ENCODE measurements around the gene CWF19L2.
"Not testable (repeated sequence)": the region's sequence is repeated elsewhere in the genome, so short reads cannot be mapped to it uniquely, and the experiment has no call there.

Gene CWF19L2

GRCh38 chr11:107457558-107458271, at the start of gene CWF19L2:
TSS of gene CWF19L2 (minus strand) at chr11:107457825. CDS start at chr11:107457816, 9 bp downstream.
- peak; percentile 97 for DNase-seq

DNA sequence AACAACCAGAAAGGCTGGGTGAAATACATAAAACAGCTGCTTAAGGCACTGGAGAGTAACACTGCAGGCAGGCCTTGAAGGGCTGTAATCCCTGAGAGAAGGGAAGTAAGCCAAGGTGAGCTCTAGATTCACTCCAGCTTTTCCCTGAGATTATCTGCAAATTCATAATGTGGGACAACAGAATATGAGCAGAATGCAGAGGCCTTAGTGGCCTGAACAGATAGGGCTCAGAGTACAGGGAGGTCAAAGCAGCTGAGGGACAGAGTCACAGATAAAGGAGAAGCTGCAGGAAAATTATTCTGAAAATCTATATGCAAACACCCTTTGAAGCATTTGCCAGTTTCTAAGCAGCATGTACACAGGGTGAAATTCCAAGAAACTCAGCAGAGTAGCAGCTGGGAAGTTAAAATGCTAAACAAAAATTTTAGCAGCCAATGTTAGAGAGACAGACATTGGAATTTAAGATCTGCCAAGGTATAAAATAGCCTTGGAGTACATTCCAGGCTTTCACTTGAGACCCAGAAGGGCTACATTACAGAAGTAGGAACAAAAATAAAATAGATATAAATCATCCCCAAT, 48.1 kb upstream of the CWF19L2 start:
- DNase-seq, result no peak

DNA sequence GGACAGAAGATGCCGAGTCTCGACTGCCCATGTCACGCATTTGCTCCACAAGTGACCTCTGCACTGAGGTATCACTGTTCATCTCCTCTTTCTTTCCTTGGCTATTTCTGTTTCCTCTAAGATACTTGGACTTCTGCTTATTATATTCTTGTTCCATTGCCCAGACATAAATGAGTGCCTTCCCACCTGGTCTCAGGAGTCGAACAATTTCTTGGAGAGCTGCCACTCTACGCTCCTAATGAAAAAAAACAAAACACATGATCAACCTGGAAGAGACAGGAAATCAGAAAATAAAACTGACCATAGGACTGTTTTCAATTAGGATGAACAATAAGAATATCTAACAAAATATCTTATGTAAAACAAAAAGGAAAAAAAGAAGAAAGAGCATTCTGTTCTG, 47.4 kb upstream of the CWF19L2 start:
- no peak for DNase-seq

- DNase-seq, result no peak
Observed at GRCh38 chr11:107501713-107502112, 44.1 kb upstream of the CWF19L2 start.

- DNase-seq, result not testable (repeated sequence)
Observed at GRCh38 chr11:107497371-107497770, 39.7 kb upstream of the CWF19L2 start.

DNA sequence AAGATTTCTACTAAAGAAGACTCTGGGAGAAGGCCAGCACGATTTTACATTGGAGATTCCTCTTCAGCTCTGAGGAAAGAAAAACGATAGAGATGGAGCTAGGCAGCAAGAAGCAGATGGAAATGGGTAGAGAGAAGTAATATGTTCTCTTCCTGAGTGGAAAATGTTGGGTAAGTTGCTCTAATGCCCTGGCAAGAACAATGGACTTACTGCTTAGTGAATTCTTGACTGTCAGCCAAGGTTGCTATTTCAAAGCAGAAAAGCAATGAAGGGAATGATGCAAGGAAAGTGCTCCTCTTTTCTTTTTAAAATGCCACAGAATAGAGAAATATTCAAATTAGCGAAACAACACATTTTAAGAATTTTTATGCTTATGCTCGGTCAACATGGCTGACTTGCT, 38.4 kb upstream of the CWF19L2 start:
- no peak for DNase-seq

DNA sequence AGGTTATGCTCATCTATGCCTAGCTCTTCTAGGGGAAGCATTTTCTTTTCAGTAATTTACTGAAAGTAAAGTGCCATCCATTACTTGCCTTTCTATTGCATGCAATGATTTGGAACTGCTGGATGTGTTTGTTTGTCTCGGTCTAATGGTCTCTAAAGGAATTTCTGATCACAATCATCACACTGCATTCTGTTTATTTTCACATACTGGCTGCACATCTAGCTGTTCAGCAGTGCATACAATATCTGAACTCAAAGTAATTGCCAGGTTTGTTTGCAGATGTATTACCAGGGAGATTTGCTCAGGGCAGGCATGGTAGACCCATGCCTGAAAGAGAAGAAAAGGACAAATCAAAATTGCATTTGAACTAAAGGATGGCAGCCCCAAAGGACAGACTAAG, 36.4 kb upstream of the CWF19L2 start:
- DNase-seq, result no peak

GRCh38 chr11:107493117-107493516, 35.5 kb upstream of the CWF19L2 start:
- DNase-seq, result no peak

- DNase-seq, result no peak
Observed at GRCh38 chr11:107490836-107491235, 33.2 kb upstream of the CWF19L2 start.

DNA sequence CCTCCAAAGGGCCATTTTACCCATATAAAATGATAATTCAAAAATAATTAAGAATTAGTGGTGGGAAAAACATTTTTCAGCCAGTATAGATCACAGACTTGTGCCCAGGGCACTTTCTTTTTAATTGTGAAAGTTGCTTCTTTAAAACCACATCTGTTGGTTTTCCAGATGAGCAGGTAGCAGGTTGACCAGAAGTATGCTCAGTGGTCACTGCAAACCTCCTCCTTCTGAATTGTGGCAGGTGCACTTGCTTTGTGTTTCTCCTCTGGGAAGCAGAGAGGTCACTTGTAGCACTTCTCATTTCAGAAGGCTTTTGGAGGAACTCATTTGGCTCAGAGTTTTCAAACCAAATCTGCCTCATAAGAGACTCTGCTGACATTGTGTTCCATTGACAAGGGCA, 24.6 kb upstream of the CWF19L2 start:
- no peak for DNase-seq

DNA sequence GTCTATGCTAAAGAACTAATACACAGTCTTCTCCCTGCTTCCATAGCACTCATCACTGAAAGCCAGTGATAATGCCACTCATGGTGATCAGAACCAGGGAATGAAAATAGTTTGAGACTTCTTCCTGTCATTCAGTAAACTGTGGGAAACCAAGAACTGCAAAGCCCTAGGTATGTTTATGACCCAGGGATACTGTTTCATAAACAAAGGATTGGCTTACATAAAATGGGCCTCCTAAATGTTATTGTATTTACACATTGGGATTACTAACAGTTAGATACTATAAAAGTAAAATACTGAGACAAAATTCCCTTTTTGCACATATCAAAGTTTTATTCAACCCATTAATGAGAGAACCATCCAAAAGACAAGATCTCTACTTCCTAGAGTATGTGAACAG, 21.3 kb upstream of the CWF19L2 start:
- no peak for DNase-seq

GRCh38 chr11:107477820-107478219, 20.2 kb upstream of the CWF19L2 start:
- no peak for DNase-seq

DNA sequence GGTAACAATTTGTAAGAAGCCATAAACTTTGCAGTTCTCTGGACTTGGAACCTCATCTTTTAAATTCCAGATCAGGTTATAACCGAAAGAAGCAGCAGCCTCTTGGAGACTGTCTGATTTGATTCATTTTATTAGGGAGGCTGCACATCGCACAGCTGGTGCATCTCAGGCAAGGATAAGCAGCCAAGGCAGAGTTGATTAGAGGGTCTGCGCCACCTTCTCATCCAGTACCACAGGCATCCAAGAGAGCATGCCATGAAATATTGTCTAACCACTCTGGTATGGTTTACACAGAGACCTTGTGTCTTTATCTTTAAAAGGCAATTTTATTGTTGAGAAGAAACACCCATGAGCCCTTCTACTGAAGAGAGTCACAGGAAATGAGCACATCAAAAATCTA, 16.2 kb upstream of the CWF19L2 start:
- no peak for DNase-seq

- DNase-seq, result no peak
Observed at GRCh38 chr11:107472966-107473365, 15.3 kb upstream of the CWF19L2 start.

DNA sequence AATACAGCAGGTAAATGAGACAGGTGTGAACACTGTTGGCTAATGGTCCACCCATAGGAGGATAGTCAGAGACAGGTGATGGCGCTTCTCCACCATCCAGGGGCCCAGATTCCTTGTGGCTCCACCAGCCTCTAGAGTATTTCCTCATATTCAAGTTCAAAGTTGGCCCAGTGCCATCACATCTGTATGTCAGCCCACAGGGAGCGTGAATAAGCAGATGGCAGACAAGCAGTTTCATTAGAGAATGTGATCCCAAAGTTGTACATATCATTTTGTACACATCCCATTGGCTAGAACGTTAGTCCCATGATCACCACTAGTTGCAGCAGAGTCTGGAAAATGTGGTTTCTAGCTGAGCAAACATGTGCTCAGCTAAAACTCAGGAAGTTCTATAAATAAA, 11.0 kb upstream of the CWF19L2 start:
- DNase-seq, result peak; percentile 8

DNA sequence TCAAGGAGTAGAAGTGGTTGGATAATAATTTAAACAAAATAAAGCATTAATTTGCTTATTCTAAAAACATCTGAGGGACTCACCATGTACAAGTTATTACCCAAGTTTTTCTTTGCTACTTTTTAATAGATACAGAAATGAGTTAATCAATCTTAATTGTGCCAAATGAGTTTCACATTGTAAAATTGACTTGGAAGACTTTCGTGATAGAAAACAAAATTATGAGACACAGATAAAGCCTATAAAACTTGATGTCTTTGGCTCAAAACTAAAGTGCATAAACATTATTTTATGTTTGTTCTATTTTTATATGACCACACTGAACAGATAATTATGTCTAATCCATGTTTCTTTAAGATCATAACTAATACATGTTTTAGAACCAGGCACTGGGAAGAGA, 10.1 kb upstream of the CWF19L2 start:
- DNase-seq, result no peak

DNA sequence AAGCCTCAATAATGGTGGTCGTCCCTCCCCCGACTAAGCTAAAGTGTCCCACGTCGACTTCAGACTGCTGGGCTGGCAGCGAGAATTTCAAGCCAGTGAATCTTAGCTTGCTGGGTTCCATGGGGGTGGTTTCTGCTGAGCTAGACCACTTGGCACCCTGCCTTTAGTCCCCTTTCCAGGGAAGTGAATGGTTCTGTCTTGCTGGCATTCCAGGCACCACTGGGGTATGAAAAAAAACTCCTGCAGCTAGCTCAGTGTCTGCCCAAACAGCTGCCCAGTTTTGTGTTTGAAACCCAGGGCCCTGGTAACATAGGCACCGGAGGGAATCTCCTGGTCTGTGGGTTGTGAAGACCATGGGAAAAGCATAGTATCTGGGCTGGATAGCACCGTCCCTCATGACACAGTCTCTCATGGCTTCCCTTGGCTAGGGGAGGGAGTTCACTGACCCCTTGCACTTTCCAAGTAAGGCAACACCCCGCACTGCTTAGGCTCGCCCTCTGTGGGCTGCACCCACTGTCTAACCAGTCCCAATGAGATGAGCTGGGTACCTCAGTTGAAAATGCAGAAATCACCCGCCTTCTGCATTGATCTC, 8.7 kb upstream of the CWF19L2 start:
- DNase-seq, result not testable (repeated sequence)

DNA sequence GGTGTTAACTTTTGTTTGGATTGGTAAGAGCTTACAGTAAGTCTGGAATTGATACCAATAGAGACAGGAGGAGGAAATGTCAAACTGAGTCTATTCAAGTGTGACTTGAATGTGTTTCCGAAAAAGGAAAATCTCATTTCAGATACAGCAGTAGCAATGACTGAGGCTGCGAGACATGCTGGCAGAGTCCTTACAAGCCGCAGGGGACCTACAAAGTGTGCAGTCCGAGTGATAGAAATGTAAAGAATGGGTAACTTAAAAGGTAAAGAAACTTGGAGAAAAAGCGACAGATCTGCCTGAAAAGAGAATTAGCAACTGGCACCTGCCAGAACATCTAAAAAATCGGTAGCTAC, 444 bp downstream of the CWF19L2 start:
- peak; percentile 3 for DNase-seq

GRCh38 chr11:107453594-107454286, 3.9 kb downstream of the CWF19L2 start:
- no peak for DNase-seq

DNA sequence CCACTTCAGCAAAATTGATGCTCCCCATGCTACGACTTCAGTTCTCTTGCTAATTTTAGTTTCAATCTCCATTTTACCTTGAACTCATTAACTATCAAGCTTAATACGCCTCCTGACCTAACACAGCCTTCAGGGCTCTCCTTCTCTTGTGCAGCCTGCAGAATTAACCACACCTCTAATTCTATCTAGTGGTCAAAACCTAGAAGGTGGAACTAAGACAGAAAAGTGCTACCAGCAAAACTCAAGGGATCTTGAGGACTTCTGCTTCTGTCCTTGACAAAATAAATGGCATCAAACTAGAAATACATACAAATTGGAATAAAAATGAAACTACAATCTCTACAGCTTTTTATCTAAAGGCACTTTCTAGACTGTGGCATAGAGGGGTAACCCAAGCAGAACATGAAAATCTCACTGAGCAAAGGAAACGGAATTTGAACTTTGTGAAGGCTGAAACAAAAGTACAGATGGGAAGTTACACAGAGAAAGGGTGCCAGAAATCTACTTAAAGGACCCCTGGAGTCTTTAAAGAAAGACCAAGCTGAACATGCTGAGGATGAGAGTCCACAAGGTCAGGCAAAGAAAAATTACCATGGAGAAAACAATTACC, 10.7 kb downstream of the CWF19L2 start:
- DNase-seq, result no peak

DNA sequence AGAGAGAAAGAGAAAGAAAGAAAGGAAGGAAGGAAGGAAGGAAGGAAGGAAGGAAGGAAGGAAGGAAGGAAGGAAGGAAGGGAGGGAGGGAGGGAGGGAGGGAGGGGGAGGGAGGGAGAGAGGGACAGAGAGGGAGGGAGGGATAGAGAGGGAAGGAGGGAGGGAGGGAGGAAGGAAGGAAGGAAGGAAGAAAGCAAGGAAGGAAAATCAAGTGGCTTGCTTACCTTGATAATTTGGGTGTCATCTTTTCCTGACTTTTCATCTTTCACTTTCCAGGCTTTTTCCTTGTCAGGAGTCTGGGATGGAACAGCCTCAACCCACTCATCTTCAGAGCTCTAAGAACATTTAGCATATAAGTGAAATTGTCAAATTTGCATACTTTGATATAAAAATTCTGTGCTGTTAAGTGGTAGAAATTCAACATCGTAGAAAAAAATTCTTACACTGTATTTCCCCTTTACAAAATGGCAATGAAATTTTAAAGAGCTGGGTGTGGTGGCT, 14.9 kb downstream of the CWF19L2 start:
- DNase-seq, result no peak

GRCh38 chr11:107439586-107440167, 17.9 kb downstream of the CWF19L2 start:
- no peak for DNase-seq

DNA sequence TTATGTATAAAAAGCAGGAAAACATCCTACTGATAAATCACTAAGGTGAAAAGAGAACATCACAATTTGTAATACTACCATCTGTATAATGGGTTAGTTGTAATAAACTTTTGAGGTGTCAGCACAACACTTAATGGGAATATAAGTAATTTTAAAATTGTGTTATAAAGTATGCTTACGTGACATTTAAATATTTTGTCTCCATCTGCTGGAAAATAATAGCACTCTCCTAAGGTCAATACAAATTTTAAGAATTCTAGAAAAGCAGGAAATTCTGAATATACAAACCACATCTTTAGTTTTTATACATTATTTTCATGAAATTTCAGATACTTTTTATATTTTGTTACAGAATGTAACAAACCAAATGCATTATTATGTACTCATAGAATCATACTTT, 19.5 kb downstream of the CWF19L2 start:
- DNase-seq, result no peak

Data from suppressor macrophage treated with lipopolysaccharide for 4 hours (primary cell).